Measurements from ENCODE around the gene RAVER1. TPM values are rescaled to one million over a fixed set of nuclear protein-coding genes. Genes with fewer than 3 reads are reported as not detected.

The RAVER1 gene
- total RNA-seq, 4 donors from 2014 or later, result 22.2 to 34.2 (median 24.3) TPM

DNA sequence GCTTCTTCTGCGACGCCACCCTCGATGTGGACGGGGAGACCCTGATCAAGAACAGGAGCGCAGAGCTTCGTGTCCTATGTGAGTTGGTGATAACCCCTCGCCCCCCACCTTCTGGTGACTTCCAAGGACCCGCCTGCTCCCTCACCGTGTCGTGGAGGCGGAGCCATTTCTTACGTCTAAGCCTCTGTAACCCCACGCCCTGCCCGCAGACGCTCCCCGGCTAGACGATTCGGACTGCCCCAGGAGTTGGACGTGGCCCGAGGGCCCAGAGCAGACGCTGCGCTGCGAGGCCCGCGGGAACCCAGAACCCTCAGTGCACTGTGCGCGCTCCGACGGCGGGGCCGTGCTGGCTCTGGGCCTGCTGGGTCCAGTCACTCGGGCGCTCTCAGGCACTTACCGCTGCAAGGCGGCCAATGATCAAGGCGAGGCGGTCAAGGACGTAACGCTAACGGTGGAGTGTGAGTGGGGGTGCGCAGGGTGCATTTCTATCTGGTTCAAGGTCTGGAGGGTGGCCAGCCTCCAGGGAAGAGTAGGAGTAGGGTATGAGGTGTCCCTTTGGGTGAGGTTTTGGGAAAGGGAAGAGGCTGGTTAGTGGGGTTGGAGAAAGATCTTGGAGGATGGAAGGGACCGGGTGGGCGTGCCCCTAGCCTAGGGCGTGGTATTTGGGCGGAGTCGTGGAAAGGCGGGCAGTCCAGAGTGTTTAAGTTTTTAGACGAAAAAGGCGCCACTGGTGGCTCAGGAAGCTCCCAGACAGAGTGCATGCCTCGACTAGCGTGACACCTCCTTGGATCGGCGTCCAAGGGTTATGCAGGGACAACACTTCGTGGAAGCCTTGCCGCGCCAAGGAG is 40.3 kb downstream of the RAVER1 start:
- no peaks in the 10 kb centered on the region for H3K36me3 ChIP-seq
- TF ChIP-seq, protein P1, sequence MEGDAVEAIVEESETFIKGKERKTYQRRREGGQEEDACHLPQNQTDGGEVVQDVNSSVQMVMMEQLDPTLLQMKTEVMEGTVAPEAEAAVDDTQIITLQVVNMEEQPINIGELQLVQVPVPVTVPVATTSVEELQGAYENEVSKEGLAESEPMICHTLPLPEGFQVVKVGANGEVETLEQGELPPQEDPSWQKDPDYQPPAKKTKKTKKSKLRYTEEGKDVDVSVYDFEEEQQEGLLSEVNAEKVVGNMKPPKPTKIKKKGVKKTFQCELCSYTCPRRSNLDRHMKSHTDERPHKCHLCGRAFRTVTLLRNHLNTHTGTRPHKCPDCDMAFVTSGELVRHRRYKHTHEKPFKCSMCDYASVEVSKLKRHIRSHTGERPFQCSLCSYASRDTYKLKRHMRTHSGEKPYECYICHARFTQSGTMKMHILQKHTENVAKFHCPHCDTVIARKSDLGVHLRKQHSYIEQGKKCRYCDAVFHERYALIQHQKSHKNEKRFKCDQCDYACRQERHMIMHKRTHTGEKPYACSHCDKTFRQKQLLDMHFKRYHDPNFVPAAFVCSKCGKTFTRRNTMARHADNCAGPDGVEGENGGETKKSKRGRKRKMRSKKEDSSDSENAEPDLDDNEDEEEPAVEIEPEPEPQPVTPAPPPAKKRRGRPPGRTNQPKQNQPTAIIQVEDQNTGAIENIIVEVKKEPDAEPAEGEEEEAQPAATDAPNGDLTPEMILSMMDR (IDR thresholded peaks at IDR 0.05), result no peak
- TF ChIP-seq POLR2A (IDR thresholded peaks at IDR 0.05) (no peak), EP300 (IDR thresholded peaks at IDR 0.05) (no peak)
- peaks cover 0 to 82% (median 48%) of the 10 kb centered on the region in 4 donors for H3K4me1 ChIP-seq
- peak overlapping the region in 2 of 4 donors; percentile 14 to 43 for H3K4me3 ChIP-seq
- H3K27me3 ChIP-seq, result peaks cover 3 to 97% of the 10 kb centered on the region in 2 donors
- H3K9me3 ChIP-seq, result no peaks in the 10 kb centered on the region
- WGBS, 2 donors, result 18 to 24% methylated on average over 23 to 31 of the region's 56 CpGs
- DNase-seq (ENCODE audit: low spot score in 2 of 2), result no peak
- H3K27ac ChIP-seq, result no peak overlapping the region

DNA sequence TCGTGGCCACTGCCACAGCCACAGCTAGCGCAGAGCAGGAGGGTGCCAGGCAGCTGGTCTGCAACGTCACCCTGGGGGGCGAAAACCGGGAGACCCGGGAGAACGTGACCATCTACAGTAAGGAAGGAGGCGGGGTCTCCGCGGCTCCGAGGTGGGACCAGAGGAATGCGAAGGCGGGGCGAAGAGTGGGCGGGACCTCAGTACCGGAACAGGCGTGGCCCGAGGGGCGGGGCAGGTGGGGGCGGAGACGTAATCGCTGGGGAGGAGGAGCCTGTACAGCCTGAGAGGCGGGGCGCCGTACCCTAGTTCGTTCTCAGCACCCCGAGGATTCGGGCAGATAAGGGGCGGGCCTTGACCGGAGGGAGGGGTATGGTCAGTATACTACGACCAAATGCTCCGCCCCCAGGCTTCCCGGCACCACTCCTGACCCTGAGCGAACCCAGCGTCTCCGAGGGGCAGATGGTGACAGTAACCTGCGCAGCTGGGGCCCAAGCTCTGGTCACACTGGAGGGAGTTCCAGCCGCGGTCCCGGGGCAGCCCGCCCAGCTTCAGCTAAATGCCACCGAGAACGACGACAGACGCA is 41.0 kb downstream of the RAVER1 start:
- peaks cover 3 to 97% of the 10 kb centered on the region in 2 donors for H3K27me3 ChIP-seq
- H3K4me1 ChIP-seq, result peaks cover 0 to 89% (median 52%) of the 10 kb centered on the region in 4 donors
- H3K9me3 ChIP-seq, result no peaks in the 10 kb centered on the region
- H3K27ac ChIP-seq, result no peak overlapping the region
- DNase-seq (ENCODE audit: low spot score in 2 of 2), result peak; percentile 47 to 61
- peak overlapping the region in 3 of 4 donors; percentile 0 to 43 (median 19) for H3K4me3 ChIP-seq
- TF ChIP-seq EP300 (IDR thresholded peaks at IDR 0.05), result no peak
- TF ChIP-seq POLR2A (IDR thresholded peaks at IDR 0.05), result no peak
- TF ChIP-seq, protein P1 (IDR thresholded peaks at IDR 0.05), result no peak
- 2 to 3% methylated on average over 34 to 41 of the region's 45 CpGs for WGBS, 2 donors
- H3K36me3 ChIP-seq, result no peaks in the 10 kb centered on the region

DNA sequence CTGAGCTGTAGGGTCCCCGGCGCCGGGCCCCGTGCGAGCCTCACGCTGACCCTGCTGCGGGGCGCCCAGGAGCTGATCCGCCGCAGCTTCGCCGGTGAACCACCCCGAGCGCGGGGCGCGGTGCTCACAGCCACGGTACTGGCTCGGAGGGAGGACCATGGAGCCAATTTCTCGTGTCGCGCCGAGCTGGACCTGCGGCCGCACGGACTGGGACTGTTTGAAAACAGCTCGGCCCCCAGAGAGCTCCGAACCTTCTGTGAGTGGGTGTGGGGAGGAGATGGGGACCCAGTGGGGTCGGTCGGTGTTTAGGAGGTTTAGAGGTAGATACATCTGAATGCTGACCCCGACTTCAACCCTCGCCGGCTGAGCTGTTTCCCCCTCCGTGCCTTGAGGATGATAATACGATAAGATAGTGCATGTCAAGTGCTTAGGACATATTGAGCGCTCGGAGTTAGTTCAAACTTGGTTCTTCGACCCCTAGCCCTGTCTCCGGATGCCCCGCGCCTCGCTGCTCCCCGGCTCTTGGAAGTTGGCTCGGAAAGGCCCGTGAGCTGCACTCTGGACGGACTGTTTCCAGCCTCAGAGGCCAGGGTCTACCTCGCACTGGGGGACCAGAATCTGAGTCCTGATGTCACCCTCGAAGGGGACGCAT is 41.6 kb downstream of the RAVER1 start:
- Histone ChIP-seq H3K36me3 (no peaks in the 10 kb centered on the region), H3K4me3 (peak overlapping the region; percentile 0 to 43 (median 25)), H3K4me1 (peaks cover 0 to 95% (median 57%) of the 10 kb centered on the region in 4 donors), H3K27ac (no peak overlapping the region), H3K9me3 (no peaks in the 10 kb centered on the region), H3K27me3 (peaks cover 3 to 97% of the 10 kb centered on the region in 2 donors)
- no peak for DNase-seq (ENCODE audit: low spot score in 2 of 2)
- TF ChIP-seq EP300 (IDR thresholded peaks at IDR 0.05), result no peak
- no peak for TF ChIP-seq POLR2A (IDR thresholded peaks at IDR 0.05)
- TF ChIP-seq, protein P1 (IDR thresholded peaks at IDR 0.05), result no peak
- 2 to 3% methylated on average over 8 to 37 of the region's 49 CpGs for WGBS, 2 donors

DNA sequence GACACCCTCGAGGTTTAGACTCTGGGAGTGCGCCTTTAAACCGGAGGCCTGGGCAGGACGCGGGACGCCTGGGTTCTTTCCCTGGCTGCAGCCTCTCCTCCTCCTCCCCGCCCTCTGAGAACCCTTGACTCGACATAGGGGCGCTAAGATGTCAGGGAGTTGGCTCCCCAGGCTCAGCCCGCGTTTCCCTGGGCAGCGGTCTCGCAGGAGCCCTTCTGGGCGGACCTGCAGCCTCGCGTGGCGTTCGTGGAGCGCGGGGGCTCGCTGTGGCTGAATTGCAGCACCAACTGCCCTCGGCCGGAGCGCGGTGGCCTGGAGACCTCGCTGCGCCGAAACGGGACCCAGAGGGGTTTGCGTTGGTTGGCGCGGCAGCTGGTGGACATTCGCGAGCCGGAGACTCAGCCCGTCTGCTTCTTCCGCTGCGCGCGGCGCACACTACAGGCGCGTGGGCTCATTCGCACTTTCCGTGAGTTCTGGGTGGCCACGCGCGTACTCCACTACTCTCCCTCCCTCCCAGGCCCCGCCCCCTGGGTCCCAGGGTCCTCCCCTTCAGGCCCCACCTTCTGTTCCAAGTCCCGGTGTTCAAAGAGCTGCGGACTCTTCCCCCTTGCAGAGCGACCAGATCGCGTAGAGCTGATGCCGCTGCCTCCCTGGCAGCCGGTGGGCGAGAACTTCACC is 42.3 kb downstream of the RAVER1 start:
- Histone ChIP-seq H3K4me3 (peak overlapping the region in 3 of 4 donors; percentile 19 to 43 (median 31)), H3K27ac (no peak overlapping the region), H3K36me3 (peaks cover 0 to under 1% (median 0%) of the 10 kb centered on the region in 3 donors), H3K9me3 (no peaks in the 10 kb centered on the region), H3K27me3 (peaks cover 3 to 94% of the 10 kb centered on the region in 2 donors), H3K4me1 (peaks cover 0 to 92% (median 56%) of the 10 kb centered on the region in 4 donors)
- no peak for TF ChIP-seq POLR2A (IDR thresholded peaks at IDR 0.05)
- DNase-seq (ENCODE audit: low spot score in 2 of 2), result no peak
- 0 to 3% methylated on average over 9 to 47 of the region's 57 CpGs for WGBS, 2 donors

DNA sequence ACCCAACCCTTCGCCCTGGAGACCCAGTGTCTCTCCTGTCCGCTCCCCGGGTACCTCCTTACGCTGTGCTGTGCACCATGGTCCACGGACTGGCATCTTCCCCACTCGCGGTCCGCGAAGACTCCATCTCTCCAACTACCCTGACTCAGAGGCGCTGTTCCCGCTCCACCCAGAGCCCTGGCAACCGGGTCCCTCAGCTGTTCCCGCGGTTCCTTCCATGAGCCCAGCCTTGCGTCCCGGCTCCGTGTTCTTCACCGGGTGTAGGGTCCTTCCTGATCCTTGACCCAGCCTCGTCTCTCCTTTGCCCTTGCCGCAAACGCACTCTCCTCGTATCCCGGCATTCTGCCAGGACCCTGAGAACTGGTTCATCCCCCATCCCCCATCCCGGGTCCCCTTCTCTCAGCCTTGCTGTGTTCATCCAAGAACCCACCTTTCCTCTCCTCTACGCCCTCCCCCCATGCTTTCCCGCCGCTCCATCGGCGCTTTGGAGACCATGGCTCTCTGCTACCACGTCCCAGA is 42.9 kb downstream of the RAVER1 start:
- peaks cover 3 to 88% of the 10 kb centered on the region in 2 donors for H3K27me3 ChIP-seq
- H3K27ac ChIP-seq, result no peak overlapping the region
- H3K9me3 ChIP-seq, result no peaks in the 10 kb centered on the region
- WGBS, 2 donors, result 1% methylated on average over 30 of the region's 30 CpGs
- peak overlapping the region in 3 of 4 donors; percentile 19 to 43 (median 31) for H3K4me3 ChIP-seq
- no peak for DNase-seq (ENCODE audit: low spot score in 2 of 2)
- TF ChIP-seq POLR2A (IDR thresholded peaks at IDR 0.05) (no peak), EP300 (IDR thresholded peaks at IDR 0.05) (no peak)
- TF ChIP-seq, protein P1 (IDR thresholded peaks at IDR 0.05), result no peak
- H3K4me1 ChIP-seq, result peaks cover 0 to 86% (median 53%) of the 10 kb centered on the region in 4 donors
- peaks cover 0 to 6% (median 0%) of the 10 kb centered on the region in 3 donors for H3K36me3 ChIP-seq

Measured in tibial nerve (tissue), 4 donors.